PC-3 (cell line): ENCODE measurements around the gene LGALS3BP. TPM values are rescaled to one million over a fixed set of nuclear protein-coding genes. Genes with fewer than 3 reads are reported as not detected.

Experiments
- ATAC-seq: fragments of 200-7000 bp; cut with Tn5 transposase; 2 replicates; pipeline ENCODE4 v1.9.1; 2020; ENCODE audit warnings: mild to moderate bottlenecking, moderate library complexity
- BruUV-seq: library from RNA; stranded (reverse); fragments of 400-500 nt; replicated peaks from 2 replicates; lab custom pipeline; 2021; lab: Mats Ljungman, UMichigan
- CTCF ChIA-PET: fragments of 300-600 bp; sonication (Branson Sonifier 250); formaldehyde crosslinking; loops from one replicate; lab custom pipeline; 2022; ENCODE audit warnings: antibody characterized with exemption; lab: Charles Lee
- POLR2A ChIA-PET: fragments of 300-600 bp; sonication (Branson Sonifier 250); formaldehyde crosslinking; loops from one replicate; lab custom pipeline; 2022; ENCODE audit warnings: antibody characterized with exemption; ENCODE audit not compliant: unreplicated experiment; lab: Charles Lee
- DNase-seq: peaks from one replicate; pipeline ENCODE4 v3.0.0-alpha.2; 2015
- H2AFZ ChIP-seq: fragments of 300-600 bp; sonication (generic); 2 replicates; pipeline ENCODE4 v1.6.0; 2016; ENCODE audit warnings: antibody characterized with exemption, low read length
- H3F3A ChIP-seq: fragments of 300-600 bp; sonication (generic); one replicate; pipeline ENCODE4 v1.6.0; 2017; ENCODE audit warnings: antibody characterized with exemption, low read length, control low read depth, mild to moderate bottlenecking; ENCODE audit not compliant: unreplicated experiment
- H3K27ac ChIP-seq: fragments of 300-600 bp; sonication (generic); 2 replicates; pipeline ENCODE4 v1.5.1; 2016; ENCODE audit warnings: mild to moderate bottlenecking, low read length
- H3K27me3 ChIP-seq: fragments of 300-600 bp; sonication (generic); 2 replicates; pipeline ENCODE4 v1.6.1; 2016; ENCODE audit warnings: low read length, mixed read lengths
- H3K36me3 ChIP-seq: fragments of 300-600 bp; sonication (generic); 2 replicates; pipeline ENCODE4 v1.6.1; 2016; ENCODE audit warnings: low read depth, mixed run types, low read length, mixed read lengths
- H3K4me1 ChIP-seq: fragments of 300-600 bp; sonication (generic); 2 replicates; pipeline ENCODE4 v1.5.1; 2016; ENCODE audit warnings: low read length; ENCODE audit not compliant: insufficient read depth
- H3K4me2 ChIP-seq: fragments of 300-600 bp; sonication (generic); 2 replicates; pipeline ENCODE4 v1.6.0; 2016; ENCODE audit warnings: low read length
- H3K4me3 ChIP-seq: fragments of 300-600 bp; sonication (generic); 2 replicates; pipeline ENCODE4 v1.5.1; 2016; ENCODE audit warnings: mild to moderate bottlenecking, low read length, mixed read lengths
- H3K79me2 ChIP-seq: fragments of 300-600 bp; sonication (generic); 2 replicates; pipeline ENCODE4 v1.6.1; 2017; ENCODE audit warnings: low read length, mixed read lengths
- H3K9ac ChIP-seq: fragments of 300-600 bp; sonication (generic); 2 replicates; pipeline ENCODE4 v1.6.0; 2016; ENCODE audit warnings: mild to moderate bottlenecking, low read length
- H3K9me2 ChIP-seq: fragments of 300-600 bp; sonication (generic); replicated peaks from 2 replicates; pipeline ENCODE4 v1.6.1; 2016; ENCODE audit warnings: mixed run types, low read length, mixed read lengths
- H3K9me3 ChIP-seq: fragments of 300-600 bp; sonication (generic); 2 replicates; pipeline ENCODE4 v1.6.1; 2016; ENCODE audit warnings: low read length, mixed read lengths
- H4K20me1 ChIP-seq: fragments of 300-600 bp; sonication (generic); 2 replicates; pipeline ENCODE4 v1.6.1; 2016; ENCODE audit warnings: low read length, mixed read lengths
- CTCF ChIP-seq: fragments of 300-600 bp; sonication (generic); conservative IDR thresholded peaks from 2 replicates; pipeline ENCODE4 v1.5.1; 2017; ENCODE audit warnings: antibody characterized with exemption, low read depth, mild to moderate bottlenecking, low read length
- EZH2 ChIP-seq: fragments of 300-600 bp; sonication (generic); IDR thresholded peaks from one replicate; pipeline ENCODE4 v1.6.1; 2017; ENCODE audit warnings: antibody characterized with exemption, mild to moderate bottlenecking, low read length; ENCODE audit not compliant: unreplicated experiment
- EZH2phosphoT487 ChIP-seq: fragments of 300-600 bp; sonication (generic); IDR thresholded peaks from 2 replicates; pipeline ENCODE4 v1.6.1; 2018; ENCODE audit warnings: mild to moderate bottlenecking, antibody characterized with exemption, low read length, borderline replicate concordance
- intact Hi-C: fragments of 100-400 bp; cut with micrococcal nuclease; formaldehyde crosslinking; loops from 2 replicates; pipeline ENCODE4 v1.9.0; 2023
- total RNA-seq: library from RNA; depleted of rRNA; stranded (reverse); fragments of >200 nt; gene quantifications from 2 replicates; pipeline ENCODE4 v1.2.3, GENCODE V29; 2014

The LGALS3BP gene
- total RNA-seq, 1 experiment from 2014 or later: 72.4 TPM

GRCh38 chr17:78997231-78997741 is 17.6 kb upstream of the LGALS3BP start:
- Histone ChIP-seq H4K20me1 (peaks cover 20% of the 10 kb centered on the region), H3K4me2 (peak overlapping the region; percentile 65), H3K36me3 (peaks cover 64% of the 10 kb centered on the region), H3K27ac (peak overlapping the region; percentile 91), H3F3A (peaks cover 12% of the 10 kb centered on the region), H3K4me1 (peaks cover 48% of the 10 kb centered on the region), H3K9me3 (no peaks in the 10 kb centered on the region), H3K9me2 (no peaks in the 10 kb centered on the region), H2AFZ (no peak overlapping the region), H3K27me3 (no peaks in the 10 kb centered on the region), H3K79me2 (peaks cover 98% of the 10 kb centered on the region), H3K4me3 (peak overlapping the region; percentile 9; the same call in 1 of the 2 replicates), H3K9ac (0 out of 2 replicates have a peak overlapping the region, but pooled peaks have one; percentile 60)
- ChIA-PET CTCF (interaction anchor here (1.5 to 1.8 kb wide), 2 partner anchors 8 to 45 kb away, joined by 7 to 9 read pairs; no protein-coding TSS in a partner anchor), POLR2A (interaction anchor here (1.2 to 1.4 kb wide), 2 partner anchors 8 to 9 kb away, joined by 3 to 4 read pairs; no protein-coding TSS in a partner anchor)
- DNase-seq: peak; percentile 27
- no TSS peak for BruUV-seq
- TF ChIP-seq CTCF (no peak), EZH2 (no peak), EZH2phosphoT487 (no peak)
- ATAC-seq: 0 out of 2 replicates have a peak, but pooled peaks have one; percentile 1
- intact Hi-C loops: no loop called here

GRCh38 chr17:78996781-78997201 is 17.1 kb upstream of the LGALS3BP start:
- no peaks in the 10 kb centered on the region for H3K9me3 ChIP-seq
- peak overlapping the region; percentile 9; the same call in 1 of the 2 replicates for H3K4me3 ChIP-seq
- TF ChIP-seq EZH2 (no peak), CTCF (no peak), EZH2phosphoT487 (no peak)
- H3K36me3 ChIP-seq: peaks cover 63% of the 10 kb centered on the region
- no peaks in the 10 kb centered on the region for H3K27me3 ChIP-seq
- peak overlapping the region; percentile 91 for H3K27ac ChIP-seq
- BruUV-seq: no TSS peak
- peaks cover 17% of the 10 kb centered on the region for H4K20me1 ChIP-seq
- POLR2A ChIA-PET: interaction anchor here (0.8 to 1.4 kb wide), 4 partner anchors 8 to 30 kb away, joined by 3 to 25 read pairs (median 4); partner anchors contain the start of gene CANT1
- no peak for DNase-seq
- peak overlapping the region; percentile 60 for H3K9ac ChIP-seq
- peaks cover 48% of the 10 kb centered on the region for H3K4me1 ChIP-seq
- no peak overlapping the region for H2AFZ ChIP-seq
- CTCF ChIA-PET: interaction anchor here (0.6 to 1.8 kb wide), 5 partner anchors 9 to 131 kb away, joined by 3 to 9 read pairs (median 5); no protein-coding TSS in a partner anchor
- peak overlapping the region; percentile 65 for H3K4me2 ChIP-seq
- ATAC-seq: no peak
- H3K79me2 ChIP-seq: peaks cover 97% of the 10 kb centered on the region
- intact Hi-C loops: no loop called here
- peaks cover 12% of the 10 kb centered on the region for H3F3A ChIP-seq
- H3K9me2 ChIP-seq: no peaks in the 10 kb centered on the region
